OCI-M1 (cell line): Measurements from ENCODE around the gene COL4A3.

Experiments used
- DNase-seq: peaks from one replicate; lab custom pipeline; 2025; lab: John Stamatoyannopoulos, UW

COL4A3 gene

DNA sequence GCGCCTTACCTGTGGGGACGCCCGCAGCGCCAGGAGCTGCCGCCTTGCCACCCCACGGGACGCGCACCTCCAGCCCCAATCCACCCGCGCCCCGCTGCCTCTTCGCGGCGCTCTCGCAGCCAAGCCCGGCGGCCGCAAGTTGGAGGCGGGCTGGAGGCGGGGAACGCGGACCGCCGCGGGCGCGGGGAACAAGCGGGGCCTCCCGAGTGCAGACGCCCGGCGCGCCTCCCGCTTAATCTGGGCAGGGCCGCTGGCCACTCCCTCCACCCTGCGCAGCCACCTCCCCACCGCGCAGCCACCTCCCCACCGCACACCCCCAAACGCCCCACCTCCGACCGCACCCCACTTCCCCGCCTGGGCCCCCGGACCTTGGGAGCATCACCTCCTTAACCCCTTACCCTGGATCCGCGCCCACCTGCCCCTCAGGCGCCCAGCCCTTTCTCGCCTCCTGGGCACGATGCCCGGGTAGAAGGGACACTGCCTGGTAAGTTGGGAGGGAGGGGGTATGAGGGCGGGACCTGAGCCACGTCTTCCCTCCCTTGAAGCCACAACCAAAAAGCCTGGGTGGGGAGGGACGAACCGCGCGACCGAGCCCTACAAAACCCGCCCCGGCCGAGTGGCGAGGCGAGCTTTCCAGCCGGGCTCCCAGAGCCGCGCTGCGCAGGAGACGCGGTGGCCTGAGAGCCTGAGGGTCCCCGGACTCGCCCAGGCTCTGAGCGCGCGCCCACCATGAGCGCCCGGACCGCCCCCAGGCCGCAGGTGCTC lies at the start of gene COL4A3, which contains the start of gene COL4A4:
Gene COL4A3, plus strand, starts transcription at position 627 of the 765 bp plus-strand sequence. Its CDS starts 103 bp downstream, at position 730.
Gene COL4A4, minus strand, starts transcription at position 208 of the 765 bp plus-strand sequence. CDS start 16,722 bp downstream, outside the sequence.
- DNase-seq = no peak

DNA sequence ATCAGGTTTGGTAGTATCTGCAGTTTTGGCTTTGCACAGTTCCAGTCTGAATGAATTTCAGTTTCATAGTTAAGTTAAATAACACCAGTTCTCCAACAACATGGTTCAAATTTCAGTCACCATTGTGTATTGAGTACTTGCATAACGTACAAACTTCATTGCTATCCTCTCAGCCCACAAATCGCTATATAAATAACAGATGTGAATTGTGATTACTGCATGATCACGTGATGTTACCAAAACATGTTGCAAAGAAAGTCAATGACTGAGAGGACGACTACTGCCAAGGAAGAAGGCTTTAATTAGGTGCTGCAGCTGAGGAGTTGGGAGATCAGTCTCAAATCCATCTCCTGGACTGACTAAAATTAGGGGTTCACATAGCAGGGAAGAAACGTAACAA lies 48.7 kb upstream of the COL4A3 start:
- DNase-seq = no peak

DNA sequence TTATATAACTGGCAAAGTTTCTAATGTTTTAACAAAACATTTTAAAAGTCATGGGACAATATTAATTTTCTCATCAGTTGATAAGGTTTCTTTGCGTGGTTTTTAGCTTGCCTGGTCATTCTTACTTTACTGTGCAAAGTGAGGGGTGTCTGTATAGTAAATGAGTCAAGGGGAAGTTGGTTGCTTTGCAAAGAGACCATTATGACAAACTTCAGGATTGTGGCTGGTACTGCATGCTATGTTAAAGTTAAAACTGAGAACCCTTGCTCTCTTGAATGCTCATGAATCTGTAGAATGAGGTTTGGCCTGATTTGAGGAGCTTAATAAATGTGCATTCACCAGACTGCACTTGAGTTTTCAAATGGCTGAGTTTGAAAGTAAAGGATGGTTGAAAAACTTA lies 47.4 kb upstream of the COL4A3 start:
- no peak for DNase-seq

DNA sequence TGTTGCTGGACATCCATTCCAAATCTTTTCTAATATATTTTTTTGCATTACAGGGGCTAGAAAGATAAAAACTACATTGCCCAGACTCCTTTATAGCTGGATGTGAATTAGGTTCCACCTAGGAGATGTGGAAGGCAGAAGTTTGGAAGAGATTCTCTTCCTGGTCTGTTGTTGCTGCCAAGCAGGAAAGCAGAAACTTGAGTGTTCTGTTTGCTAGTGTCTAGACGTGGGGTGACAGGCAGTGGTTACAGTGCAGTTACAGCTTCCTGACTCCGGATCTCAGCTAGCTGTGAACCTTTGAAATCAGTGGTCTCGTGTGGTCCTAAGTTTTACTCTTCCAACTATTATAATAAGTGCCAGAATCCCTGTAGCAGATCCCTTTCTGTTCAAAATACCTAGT lies 46.6 kb upstream of the COL4A3 start:
- DNase-seq = no peak

DNA sequence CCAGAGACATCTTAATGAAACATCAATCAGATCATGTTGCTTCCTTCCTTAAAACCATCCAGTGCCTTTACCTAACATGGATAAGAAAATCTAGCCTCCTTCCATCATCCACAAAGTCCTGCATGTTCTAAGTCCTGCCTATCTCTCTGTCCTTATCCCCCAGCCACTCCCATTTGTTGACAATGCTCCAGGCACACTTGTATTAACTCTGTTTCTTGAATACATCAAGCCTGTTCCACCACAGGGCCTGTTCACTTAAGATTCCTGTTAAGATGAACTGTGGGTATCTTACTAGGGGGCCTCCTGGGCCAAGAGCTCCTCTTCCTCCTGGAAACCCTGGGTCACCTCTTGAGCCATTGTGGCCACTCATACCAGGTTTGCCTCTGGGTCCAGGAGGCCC lies 46.1 kb upstream of the COL4A3 start:
- DNase-seq = no peak

DNA sequence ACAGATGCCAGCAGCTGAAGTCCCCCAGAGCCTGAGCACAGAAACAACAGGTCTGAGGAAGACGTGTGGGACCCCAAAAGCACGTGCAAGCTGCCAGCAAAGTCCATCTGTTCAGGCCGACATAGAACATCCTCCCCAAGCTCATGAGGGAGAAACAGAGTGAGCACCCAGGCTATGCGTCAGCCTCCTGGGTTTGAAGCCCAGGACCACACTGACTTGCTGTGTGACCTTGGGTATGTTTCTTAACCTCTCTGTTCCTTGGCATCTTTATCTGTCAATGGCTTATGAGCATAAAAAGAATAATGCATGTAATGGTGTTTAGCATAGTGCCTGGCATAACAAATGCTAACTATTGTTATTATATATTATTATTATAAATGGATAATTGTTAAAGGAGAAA lies 40.7 kb upstream of the COL4A3 start:
- no peak for DNase-seq

DNA sequence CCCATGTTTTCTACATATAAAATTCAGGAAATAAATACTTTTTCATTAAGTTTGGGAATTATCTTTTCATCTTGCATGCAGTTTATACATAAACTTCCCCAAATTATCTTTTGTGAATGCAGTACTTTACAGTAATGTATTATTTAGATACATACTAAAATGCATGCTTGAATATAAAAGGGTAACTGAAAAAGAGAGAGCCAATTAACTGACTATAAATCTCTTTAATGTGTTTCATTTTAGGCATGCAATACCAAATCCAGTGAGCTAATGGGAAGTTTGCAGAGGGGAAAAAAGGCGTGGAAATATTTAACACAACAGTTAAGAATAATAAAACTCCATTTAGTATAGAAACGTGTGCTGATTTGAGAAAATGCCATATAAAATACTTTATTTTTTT lies 39.6 kb upstream of the COL4A3 start:
- no peak for DNase-seq

DNA sequence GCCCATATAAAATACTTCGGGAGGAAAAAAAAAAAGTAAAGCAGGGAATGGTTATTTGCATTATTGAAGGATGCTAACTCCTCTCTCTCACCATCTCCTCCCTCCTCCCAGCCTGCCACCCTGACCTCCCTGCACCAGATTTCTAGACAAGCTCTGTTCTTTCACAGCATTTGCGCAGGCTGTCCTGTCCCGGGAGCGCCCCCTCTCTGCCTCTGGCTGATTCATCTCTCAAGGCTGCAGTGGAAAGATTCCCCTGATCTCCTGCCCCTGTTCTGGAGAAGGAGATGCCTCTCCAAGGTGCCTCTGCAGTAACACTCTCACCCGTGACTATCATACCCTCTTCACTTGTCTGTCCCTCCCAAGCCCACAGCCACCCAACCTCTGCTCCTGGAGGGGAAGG lies 38.9 kb upstream of the COL4A3 start:
- peak; percentile 56 for DNase-seq

DNA sequence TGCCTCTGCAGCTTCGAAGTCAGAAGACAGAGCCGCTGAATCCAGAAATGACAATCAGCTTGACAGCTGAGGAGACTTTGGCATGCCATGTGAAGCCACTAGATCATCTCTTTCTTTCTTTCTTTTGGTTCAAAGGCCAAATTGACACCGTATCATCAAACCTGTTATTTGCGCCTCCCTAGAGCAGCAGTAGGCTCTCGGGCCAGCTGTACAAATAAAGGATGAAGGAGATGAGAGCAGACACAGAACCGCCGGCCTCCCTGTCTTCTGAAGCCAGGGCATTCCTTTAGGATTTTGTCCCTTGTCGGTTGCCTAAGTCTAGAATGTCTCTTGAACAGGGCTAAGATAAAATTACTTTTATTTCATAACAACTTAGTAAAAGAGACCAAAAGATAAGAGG lies 37.2 kb upstream of the COL4A3 start:
- DNase-seq = no peak

DNA sequence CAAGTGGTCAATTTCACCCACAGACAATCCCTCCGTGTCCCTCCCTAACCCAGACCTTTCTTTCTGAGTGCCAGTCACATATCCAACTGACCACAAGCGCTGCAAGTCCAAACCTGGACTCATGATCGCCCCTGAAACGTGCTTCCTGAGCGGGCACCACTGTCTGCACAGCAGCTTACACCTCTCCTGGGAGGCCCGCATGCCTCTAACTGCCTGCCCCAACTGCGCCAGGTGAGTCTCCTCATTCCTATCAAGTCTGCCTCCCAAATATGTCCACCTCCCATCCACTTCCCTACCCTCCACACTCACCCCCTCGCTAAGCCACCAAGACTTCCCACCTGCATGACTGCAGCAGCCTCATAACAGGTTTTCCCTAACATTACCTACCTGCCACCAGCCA lies 33.8 kb upstream of the COL4A3 start:
- DNase-seq = no peak

DNA sequence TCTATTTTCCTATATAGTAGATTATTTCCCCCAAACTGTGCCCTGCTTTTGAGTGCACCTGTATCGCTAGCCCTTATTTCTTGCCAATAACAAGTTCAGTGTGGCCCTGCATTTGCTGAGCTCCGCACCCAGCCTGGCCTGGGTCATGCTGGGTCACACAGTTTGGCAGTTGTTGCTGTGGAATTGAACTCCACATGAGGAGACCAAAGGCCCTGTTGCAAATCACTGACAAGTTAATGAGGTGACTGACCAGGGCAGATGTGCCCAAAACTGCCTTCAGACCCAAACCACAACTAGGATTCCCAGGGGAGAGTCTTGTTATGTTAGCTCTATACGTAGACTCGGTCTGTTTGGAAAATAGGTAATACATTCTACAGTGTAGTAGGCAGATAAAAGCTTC lies 31.4 kb upstream of the COL4A3 start:
- DNase-seq = no peak

DNA sequence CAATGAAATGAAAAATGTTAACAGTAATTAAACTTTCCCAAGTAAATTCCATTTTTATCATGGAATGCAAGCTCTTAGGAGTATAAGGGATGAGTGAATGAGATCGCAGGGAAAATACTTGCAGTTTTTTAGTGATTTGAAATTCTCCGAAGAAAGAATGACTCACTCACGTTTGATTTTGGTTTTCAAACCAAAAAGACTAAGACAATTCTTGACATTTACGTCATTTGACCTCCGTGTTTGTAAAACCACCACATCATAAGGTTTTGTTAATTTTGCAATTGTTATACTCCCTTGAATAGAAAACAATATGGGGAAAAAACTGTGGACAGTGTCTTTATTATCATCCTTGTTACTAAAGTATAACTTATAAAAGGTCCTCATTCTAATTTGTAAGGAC lies 29.8 kb upstream of the COL4A3 start:
- DNase-seq = no peak

DNA sequence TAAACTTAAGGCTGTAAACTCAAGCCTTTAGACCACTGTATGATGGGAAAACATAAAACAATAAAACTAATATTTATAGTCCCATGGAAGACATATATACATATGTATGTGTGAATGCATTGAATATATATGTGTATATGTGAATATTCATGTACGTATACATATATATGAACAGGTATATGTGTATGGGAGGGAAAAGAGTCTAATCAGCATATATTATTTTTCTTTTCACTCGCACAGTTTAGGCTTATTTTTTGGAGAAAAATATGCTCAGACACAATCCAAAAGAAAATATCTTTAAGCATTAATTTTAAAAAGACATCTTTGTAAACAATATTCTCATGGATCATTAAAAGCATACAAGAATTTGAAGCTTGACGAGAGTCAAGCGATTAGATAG lies 23.1 kb upstream of the COL4A3 start:
- DNase-seq = no peak

DNA sequence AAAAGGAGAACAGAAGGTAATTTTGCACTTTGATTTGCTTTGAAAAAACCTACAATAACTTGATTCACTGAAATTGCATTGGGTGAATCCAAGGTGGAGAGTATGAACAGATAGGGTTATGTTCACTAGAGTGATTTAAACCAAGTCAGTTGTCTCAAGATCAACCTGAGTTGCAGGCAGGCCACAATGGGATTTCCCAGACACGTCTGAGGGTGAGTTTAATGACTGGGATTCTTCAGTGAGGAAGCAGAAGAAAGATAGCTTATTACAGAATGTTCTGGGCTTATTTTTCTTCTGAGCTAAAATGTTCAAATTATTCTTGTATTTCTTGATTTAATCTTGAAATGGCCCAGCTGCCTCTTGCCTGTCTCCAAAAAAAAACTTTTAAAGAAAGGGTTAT lies 20.5 kb upstream of the COL4A3 start:
- DNase-seq = no peak

DNA sequence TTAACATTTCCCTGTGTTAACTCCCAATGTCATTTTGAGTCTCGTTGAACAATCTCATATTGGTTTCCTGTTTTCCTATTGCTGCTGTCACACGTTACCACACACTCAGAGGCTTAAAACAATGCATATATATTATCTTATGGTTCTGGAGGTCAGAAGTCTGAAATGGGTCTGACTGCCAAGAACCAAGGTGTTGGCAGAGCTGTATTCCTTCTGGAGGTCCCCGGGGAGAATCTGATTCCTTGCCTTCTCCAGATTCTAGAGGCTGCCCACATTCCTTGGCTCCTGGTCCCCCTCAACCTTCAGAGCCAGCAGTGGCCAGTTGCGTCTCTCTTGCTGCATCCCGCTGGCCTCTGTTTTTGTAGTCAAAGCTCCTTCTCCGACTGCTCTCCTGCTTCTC lies 18.0 kb upstream of the COL4A3 start:
- no peak for DNase-seq

DNA sequence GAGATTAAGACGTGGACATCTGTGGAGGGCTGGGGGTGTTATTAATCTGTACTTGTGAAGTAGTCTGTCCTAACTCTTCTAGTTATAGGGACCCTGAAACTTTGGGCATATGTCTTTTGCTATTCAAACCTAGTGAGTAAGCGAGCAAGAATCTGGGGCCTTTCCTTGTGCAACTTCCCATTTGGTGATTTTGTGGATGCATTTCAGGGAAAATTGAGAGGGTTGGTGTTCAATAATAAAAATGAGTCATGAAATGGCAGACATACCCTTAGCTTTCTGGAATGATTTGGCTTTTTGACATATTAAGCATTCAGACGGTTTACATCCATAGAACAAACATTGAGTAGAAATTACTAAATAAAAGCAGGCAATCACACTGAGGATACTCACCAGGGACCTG lies 17.4 kb upstream of the COL4A3 start:
- DNase-seq = no peak

DNA sequence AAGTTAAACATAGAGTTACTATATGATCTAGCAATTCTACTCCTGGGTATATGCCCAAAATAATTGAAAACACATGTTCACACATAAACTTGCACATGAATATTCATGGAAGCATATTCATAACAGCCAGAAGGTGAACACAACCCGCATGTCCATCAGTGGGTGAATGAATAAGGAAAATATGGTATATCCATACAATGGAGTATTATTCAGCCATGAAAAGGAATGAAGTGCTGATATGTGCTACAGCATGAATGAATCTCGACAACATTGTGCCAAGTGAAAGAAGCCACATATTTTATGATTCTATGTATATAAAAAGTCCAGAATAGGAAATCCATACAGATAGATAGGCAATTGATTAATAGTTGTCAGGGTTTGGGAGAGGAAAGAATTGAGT lies 16.3 kb upstream of the COL4A3 start:
- no peak for DNase-seq

DNA sequence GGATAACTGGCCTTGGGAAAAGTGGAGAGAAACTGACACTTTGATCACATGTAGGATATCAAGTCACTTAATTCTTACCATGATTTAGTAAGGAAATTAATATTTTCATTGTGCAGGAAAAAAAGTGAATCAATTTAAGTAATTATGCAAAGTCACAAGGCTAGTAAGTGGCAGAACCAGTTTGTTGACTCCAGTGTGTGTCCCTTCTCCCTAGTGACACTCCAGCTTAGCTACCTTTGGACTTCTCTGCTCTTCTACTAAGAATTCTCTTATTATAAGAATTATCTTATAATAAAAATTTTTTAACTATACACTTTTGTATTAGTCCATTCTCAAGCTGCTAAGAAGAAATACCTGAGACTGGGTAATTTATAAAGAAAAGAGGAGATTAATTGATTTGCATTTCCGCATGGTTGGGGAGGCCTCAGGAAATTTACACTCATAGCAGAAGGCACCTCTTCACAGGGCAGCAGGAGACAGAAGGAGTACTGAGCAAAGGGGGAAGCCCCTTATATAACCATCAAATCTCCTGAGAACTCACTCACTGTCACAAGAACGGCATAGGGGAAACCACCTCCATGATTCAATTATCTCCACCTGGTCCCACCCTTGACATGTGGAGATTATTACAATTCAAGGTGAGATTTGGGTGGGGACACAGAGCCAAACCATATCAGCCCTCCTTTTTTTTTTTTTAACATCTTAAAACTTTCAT lies 14.0 kb upstream of the COL4A3 start:
- DNase-seq = no peak

DNA sequence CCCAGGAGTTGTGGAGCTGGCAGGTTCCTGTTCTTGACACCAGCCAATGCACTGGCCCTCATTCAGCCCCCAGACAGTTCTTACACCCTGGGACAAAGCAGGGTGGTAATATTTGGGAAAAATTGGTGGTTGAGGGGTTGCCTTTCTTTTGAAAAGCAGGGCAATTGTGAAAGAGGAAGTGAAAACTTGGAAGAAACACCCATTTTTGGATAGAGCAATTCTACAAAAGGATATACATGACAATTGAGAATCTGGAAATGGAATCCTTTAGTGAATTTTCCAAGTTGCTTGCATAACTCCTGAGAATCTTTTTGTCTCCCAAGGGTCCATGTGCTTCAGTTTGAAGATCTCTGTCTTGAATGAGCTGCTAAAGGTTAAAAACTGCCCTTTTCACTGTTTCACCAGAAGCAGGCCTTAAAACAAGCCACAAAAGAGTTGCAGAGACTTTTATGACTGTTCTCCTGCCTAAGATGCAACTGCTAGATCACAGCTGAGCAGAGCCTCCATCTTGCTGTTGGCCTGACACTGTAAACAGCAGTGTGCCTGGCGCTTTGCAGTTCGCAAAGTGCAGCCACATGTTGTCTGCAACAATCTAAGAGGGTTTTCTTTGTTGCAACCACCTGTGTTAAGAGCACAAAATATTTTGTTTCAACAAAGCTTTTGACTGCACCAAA lies 12.2 kb upstream of the COL4A3 start:
- no peak for DNase-seq

DNA sequence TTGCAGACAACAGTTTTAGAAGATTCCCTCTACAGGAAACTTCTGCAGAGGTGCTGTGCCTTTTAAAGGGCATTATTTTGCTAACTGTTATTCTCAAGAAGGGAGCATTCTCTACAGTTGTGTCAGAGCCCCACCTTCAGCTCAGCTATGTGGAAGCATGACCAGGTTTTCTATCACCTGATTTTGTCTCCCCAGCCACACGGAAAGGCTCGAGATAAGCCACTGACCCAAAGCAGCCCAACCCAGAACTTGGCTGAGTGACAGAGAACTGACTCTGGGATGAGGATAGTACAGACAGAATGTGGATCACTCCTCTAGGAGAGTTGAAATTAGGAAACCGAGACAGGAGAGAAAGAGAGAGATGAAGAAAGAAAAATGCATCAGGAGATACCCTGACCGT lies 11.1 kb upstream of the COL4A3 start:
- no peak for DNase-seq

DNA sequence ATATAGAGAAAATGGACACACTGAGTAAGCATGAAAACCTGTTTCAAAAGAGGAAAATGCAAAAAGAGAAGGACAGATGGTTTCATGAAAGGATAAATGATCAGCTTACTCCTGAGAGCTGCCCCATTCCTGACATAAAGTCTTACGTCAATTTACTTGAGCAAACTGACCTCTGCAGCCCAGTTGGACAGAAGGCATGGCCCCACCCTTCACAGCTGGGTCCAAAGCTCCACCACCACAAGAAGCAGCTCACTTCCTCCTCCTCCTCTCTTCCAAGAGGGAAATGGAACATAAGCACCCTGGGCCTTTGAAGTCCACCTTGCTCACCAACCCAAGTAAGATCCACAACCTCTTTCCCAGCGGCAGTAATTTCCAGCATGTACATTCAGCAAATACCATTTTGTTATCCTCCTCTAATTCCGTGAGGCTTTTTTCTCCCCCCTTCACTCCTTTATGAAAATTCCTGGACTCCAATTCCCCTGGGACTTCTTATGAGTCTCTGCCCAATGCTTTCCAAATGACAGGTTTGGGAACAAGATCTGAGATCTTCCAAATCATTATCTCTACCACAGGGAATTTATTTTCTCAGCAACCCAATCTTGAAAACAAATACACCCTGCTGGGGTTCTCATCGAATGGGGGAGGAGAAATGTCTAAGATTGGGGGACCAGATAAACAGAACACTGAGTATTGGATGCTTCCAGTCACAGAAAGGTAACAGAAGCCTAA lies 10.5 kb upstream of the COL4A3 start:
- DNase-seq = no peak

DNA sequence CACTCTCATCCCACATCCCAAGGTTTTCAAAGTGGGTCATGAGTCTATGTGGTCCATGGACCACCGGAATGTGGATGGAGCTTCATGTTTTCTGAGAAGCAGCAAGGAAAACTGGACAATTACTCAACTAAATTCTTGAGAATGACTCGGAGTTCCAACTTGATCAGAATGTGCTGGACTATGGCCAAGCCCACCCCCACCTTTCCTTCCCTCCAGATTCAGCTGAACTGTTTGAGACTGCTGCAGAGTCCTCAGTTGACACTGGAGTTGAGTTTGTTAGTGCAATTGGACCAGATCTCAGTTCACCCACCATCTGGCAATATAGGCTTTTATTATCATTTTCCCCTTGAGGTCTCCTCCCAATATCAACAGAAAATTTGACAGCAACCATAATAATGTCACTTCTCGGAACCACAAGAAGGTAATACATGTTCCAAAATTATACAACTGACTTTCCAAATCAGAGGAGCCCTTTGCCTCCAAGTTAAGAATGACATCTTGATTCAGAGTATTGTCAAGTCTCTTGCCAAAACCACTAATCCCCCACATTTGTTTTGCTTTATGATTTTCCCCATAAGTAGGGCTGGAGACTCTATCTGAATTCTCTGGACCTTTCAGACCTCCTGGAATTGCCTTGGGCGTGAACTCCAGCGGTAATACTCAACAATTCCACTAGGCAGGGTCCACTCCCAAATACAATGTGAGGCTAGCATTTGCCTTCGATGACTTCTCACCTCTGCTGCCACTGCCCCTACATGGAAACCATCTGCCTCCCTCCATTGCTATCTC lies 9.2 kb upstream of the COL4A3 start:
- no peak for DNase-seq
